Left cardiac atrium (tissue), 4 donors: ENCODE measurements around the gene WDR93. TPM values are rescaled to one million over a fixed set of nuclear protein-coding genes. Genes with fewer than 3 reads are reported as not detected.
A peak's percentile ranks its signal among the peaks of the same experiment; 100 is the strongest.
"Not testable (repeated sequence)": the region's sequence is repeated elsewhere in the genome, so short reads cannot be mapped to it uniquely, and the experiment has no call there.

ENCODE experiments used
- ATAC-seq, 2 donors: fragments of 200-7000 bp; cut with Tn5 transposase; one replicate each; pipeline ENCODE4 v1.9.1; 2020; ENCODE audit warnings: mild to moderate bottlenecking in 2 of 2, moderate library complexity in 2 of 2
- DNase-seq: peaks from one replicate; pipeline ENCODE4 v3.0.0-alpha.2; 2020
- intact Hi-C, 2 donors: fragments of 100-400 bp; cut with DNase I; formaldehyde crosslinking; loops; one replicate each; pipeline versions ENCODE4 v1.14.1 to v1.15.1; 2022 to 2023
- total RNA-seq, 2 donors: library from RNA; stranded (reverse); fragmentation: NEBNext Ultra II Directional; extraction: Animal tissue kit (Norgen Biotek cat#: 25700); gene quantifications; one replicate each; pipeline ENCODE4 v1.2.1, GENCODE V29; 2021
- donor health status: DM: no; HTN: yes; CAD: no.
- donor health status: DM: no; HTN: yes; CAD: no; lungs with severe emphysema.
- donor health status: DM: yes; HTN: yes; CAD: no.
- donor health status: Dilated cardiomyopathy.

WDR93 gene
- total RNA-seq, 2 donors from 2014 or later = not detected

- intact Hi-C loops = no loop called here
- no peak for DNase-seq
- ATAC-seq = no peak
Measured at GRCh38 chr15:89675606-89676005, 15.0 kb upstream of the WDR93 start.

GRCh38 chr15:89677381-89677780 is 13.2 kb upstream of the WDR93 start:
- intact Hi-C loops = no loop called here
- DNase-seq (no peak), ATAC-seq (no peak)

GRCh38 chr15:89679212-89679611 is 11.4 kb upstream of the WDR93 start, which contains the start of gene PLIN1:
TSS of gene PLIN1 (minus strand) at chr15:89679367. CDS start at chr15:89677489, 1,878 bp downstream.
- intact Hi-C loops = no loop called here
- ATAC-seq (peak in 1 of 2 donors; percentile 47), DNase-seq (no peak)

GRCh38 chr15:89680282-89680873 is 10.2 kb upstream of the WDR93 start:
- intact Hi-C loops = loop anchor here in 1 of 2 donors (2.0 kb wide), 1 partner anchor 34 kb away; no protein-coding TSS in a partner anchor
- peak; percentile 94 to 98 for ATAC-seq
- DNase-seq = peak; percentile 74

GRCh38 chr15:89681146-89681545 is 9.5 kb upstream of the WDR93 start:
- intact Hi-C loops = loop anchor here in 1 of 2 donors (2.0 kb wide), 1 partner anchor 34 kb away; no protein-coding TSS in a partner anchor
- ATAC-seq (peak in 1 of 2 donors; percentile 12), DNase-seq (no peak)

- intact Hi-C loops = no loop called here
- ATAC-seq (no peak), DNase-seq (no peak)
Measured at GRCh38 chr15:89685995-89686394, 4.6 kb upstream of the WDR93 start.

GRCh38 chr15:89686522-89686921 is 4.1 kb upstream of the WDR93 start:
- DNase-seq (no peak), ATAC-seq (peak in 1 of 2 donors; percentile 28)
- intact Hi-C loops = no loop called here

GRCh38 chr15:89689930-89690275 is 708 bp upstream of the WDR93 start:
- intact Hi-C loops, ATAC-seq, DNase-seq: not testable (repeated sequence)

- DNase-seq = no peak
- intact Hi-C loops = no loop called here
- no peak for ATAC-seq
Measured at GRCh38 chr15:89693091-89693490, 2.5 kb downstream of the WDR93 start.

GRCh38 chr15:89693696-89694095 is 3.1 kb downstream of the WDR93 start:
- intact Hi-C loops = no loop called here
- DNase-seq = no peak
- ATAC-seq = no peak

GRCh38 chr15:89695198-89695597 is 4.6 kb downstream of the WDR93 start:
- intact Hi-C loops = no loop called here
- no peak for ATAC-seq
- DNase-seq = no peak

GRCh38 chr15:89704411-89704810 is 13.8 kb downstream of the WDR93 start:
- intact Hi-C loops = no loop called here
- no peak for ATAC-seq
- DNase-seq = no peak

GRCh38 chr15:89707577-89707976 is 17.0 kb downstream of the WDR93 start:
- intact Hi-C loops = no loop called here
- DNase-seq = no peak
- no peak for ATAC-seq

- no peak for DNase-seq
- ATAC-seq = peak in 1 of 2 donors; percentile 84
- intact Hi-C loops = no loop called here
Measured at GRCh38 chr15:89714775-89715174, 24.2 kb downstream of the WDR93 start.

- DNase-seq = no peak
- intact Hi-C loops = no loop called here
- no peak for ATAC-seq
Measured at GRCh38 chr15:89723031-89723430, 32.4 kb downstream of the WDR93 start.

- intact Hi-C loops = no loop called here
- DNase-seq (no peak), ATAC-seq (no peak)
Measured at GRCh38 chr15:89724621-89725020, 34.0 kb downstream of the WDR93 start.

- ATAC-seq (no peak), DNase-seq (no peak)
- intact Hi-C loops = no loop called here
Measured at GRCh38 chr15:89725064-89725463, 34.5 kb downstream of the WDR93 start.

GRCh38 chr15:89728254-89728653 is 37.6 kb downstream of the WDR93 start:
- ATAC-seq = peak; percentile 71 to 87
- DNase-seq = no peak
- intact Hi-C loops = no loop called here

- intact Hi-C loops = loop anchor here (10.0 kb wide), 1 partner anchor 86 kb away; no protein-coding TSS in a partner anchor
- DNase-seq (no peak), ATAC-seq (no peak)
Measured at GRCh38 chr15:89731275-89731674, 40.7 kb downstream of the WDR93 start.

GRCh38 chr15:89732451-89733172 is 42.0 kb downstream of the WDR93 start:
- DNase-seq = no peak
- intact Hi-C loops = loop anchor here (10.0 kb wide), 1 partner anchor 88 kb away; no protein-coding TSS in a partner anchor
- no peak for ATAC-seq

- intact Hi-C loops = loop anchor here (10.0 kb wide), 1 partner anchor 91 kb away; no protein-coding TSS in a partner anchor
- peak in 1 of 2 donors; percentile 24 for ATAC-seq
Measured at GRCh38 chr15:89735773-89736172, 45.2 kb downstream of the WDR93 start.

More at GRCh38 chr15:89735773-89736172, 45.2 kb downstream of the WDR93 start:
- DNase-seq = no peak
